GM12878 (cell line): ENCODE results near the gene SERPINB13. TPM values are rescaled to one million over a fixed set of nuclear protein-coding genes. Genes with fewer than 3 reads are reported as not detected.
A peak's percentile ranks its signal among the peaks of the same experiment; 100 is the strongest.

Source experiments
- ATAC-seq: fragments of 200-7000 bp; cut with Tn5 transposase; 3 replicates; pipeline ENCODE4 v1.9.1; 2020; ENCODE audit warnings: mild to moderate bottlenecking, moderate library complexity
- BruUV-seq: library from RNA; stranded (reverse); fragments of 400-500 nt; replicated peaks from 2 replicates; lab custom pipeline; 2021; lab: Mats Ljungman, UMichigan
- CTCF ChIA-PET: fragments of 300-600 bp; sonication (Branson Sonifier 250); formaldehyde crosslinking; extraction: SDS; loops from one replicate; lab custom pipeline; 2021; ENCODE audit warnings: inconsistent platforms; lab: Yijun Ruan, JAX
- POLR2A ChIA-PET: fragments of 350-600 bp; formaldehyde crosslinking; extraction: SDS; loops from one replicate; lab custom pipeline; 2021; ENCODE audit warnings: inconsistent platforms; lab: Charles Lee
- RAD21 ChIA-PET: fragments of 300-600 bp; sonication (Branson Sonifier 250); formaldehyde crosslinking; loops from one replicate; lab custom pipeline; 2023; ENCODE audit warnings: antibody characterized with exemption; ENCODE audit not compliant: unreplicated experiment; lab: Charles Lee
- SMC1A ChIA-PET: fragments of 300-600 bp; sonication (Branson Sonifier 250); formaldehyde crosslinking; loops from one replicate; lab custom pipeline; 2023; ENCODE audit not compliant: unreplicated experiment, uncharacterized antibody; lab: Charles Lee
- DNase-seq: peaks from one replicate; pipeline ENCODE4 v3.0.0-alpha.2; 2011; ENCODE audit warnings: low read depth, low spot score
- FAIRE-seq: peaks from 3 replicates; lab custom pipeline; 2011; peaks lifted over from hg19 to GRCh38; lab: Jason Lieb, UNC
- H2AFZ ChIP-seq: 2 replicates; pipeline ENCODE4 v1.6.0; 2011; ENCODE audit warnings: low read depth, low read length, control low read depth; ENCODE audit not compliant: control insufficient read depth
- H3K27ac ChIP-seq: 2 replicates; pipeline ENCODE4 v1.5.1; 2011; ENCODE audit warnings: control low read depth; ENCODE audit not compliant: control insufficient read depth, insufficient read depth
- H3K27me3 ChIP-seq, 2 experiments: replicated peaks in 1 of 2; 2 replicates each; pipeline versions ENCODE4 v1.6.0 to v1.6.1; 2011; ENCODE audit warnings: low read length in 1 of 2; ENCODE audit not compliant: control insufficient read depth in 2 of 2, insufficient read depth in 2 of 2
- H3K36me3 ChIP-seq, 2 experiments: 2 replicates each; pipeline ENCODE4 v1.5.1; 2011; ENCODE audit warnings: low read length in 1 of 2; ENCODE audit not compliant: control insufficient read depth in 2 of 2, insufficient read depth in 2 of 2
- H3K4me1 ChIP-seq: 2 replicates; pipeline ENCODE4 v1.6.1; 2011; ENCODE audit warnings: mild to moderate bottlenecking, low read length, moderate library complexity, mixed read lengths; ENCODE audit not compliant: control insufficient read depth, insufficient read depth
- H3K4me2 ChIP-seq: 2 replicates; pipeline ENCODE4 v1.6.0; 2011; ENCODE audit warnings: control low read depth; ENCODE audit not compliant: control insufficient read depth, insufficient read depth
- H3K4me3 ChIP-seq: fragments of 200-600 bp; sonication (generic); 2 replicates; pipeline ENCODE4 v1.5.1; 2016
- H3K79me2 ChIP-seq: 2 replicates; pipeline ENCODE4 v1.6.0; 2011; ENCODE audit warnings: low read length; ENCODE audit not compliant: control insufficient read depth, insufficient read depth
- H3K9ac ChIP-seq: 2 replicates; pipeline ENCODE4 v1.8.0; 2011; ENCODE audit warnings: low read length, control low read depth, mixed read lengths; ENCODE audit not compliant: control insufficient read depth, insufficient read depth
- H3K9me3 ChIP-seq: replicated peaks from 3 replicates; pipeline ENCODE4 v1.5.1; 2011; ENCODE audit warnings: mild to moderate bottlenecking, low read length; ENCODE audit not compliant: control insufficient read depth, insufficient read depth
- H4K20me1 ChIP-seq: 2 replicates; pipeline ENCODE4 v1.6.0; 2011; ENCODE audit not compliant: control insufficient read depth, insufficient read depth
- CHD4 ChIP-seq: fragments of 200-600 bp; sonication (generic); IDR thresholded peaks from 2 replicates; pipeline ENCODE4 v1.6.1; 2016; ENCODE audit warnings: mild to moderate bottlenecking
- RAD21 ChIP-seq: IDR thresholded peaks from 2 replicates; pipeline ENCODE4 v1.6.1; 2011; ENCODE audit warnings: mild to moderate bottlenecking, low read depth, low read length, moderate library complexity; ENCODE audit not compliant: insufficient read depth
- SMC3 ChIP-seq: IDR thresholded peaks from 2 replicates; pipeline ENCODE4 v1.6.1; 2011; ENCODE audit warnings: low read length, improper control_type of control experiment, borderline replicate concordance
- YY1 ChIP-seq: IDR thresholded peaks from 2 replicates; pipeline ENCODE4 v1.6.1; 2011; ENCODE audit warnings: low read depth, mild to moderate bottlenecking, low read length
- WGBS: methylation state at CpG from one replicate; pipeline ENCODE4 v1.1.6; 2016; ENCODE audit warnings: low lambda C conversion rate; ENCODE audit not compliant: insufficient replicate concordance, insufficient coverage; ENCODE audit errors: missing lambda C conversion rate; 5-methylcytosine and 5-hydroxymethylcytosine counted together
- in situ Hi-C: fragments of 300-500 bp; cut with MboI; formaldehyde crosslinking; loops from 9 replicates; pipeline ENCODE4 v1.14.3; 2018; ENCODE audit warnings: mixed read lengths
- intact Hi-C: fragments of 100-400 bp; cut with micrococcal nuclease; formaldehyde crosslinking; loops from one replicate; pipeline ENCODE4 v1.14.2; 2022; ENCODE audit not compliant: unreplicated experiment
- polyA plus RNA-seq, 11 experiments: library from polyadenylated mRNA; depleted of rRNA in 4 of 11; unstranded in 6 of 11; stranded (reverse) in 5 of 11; fragments of >200 nt; fragmentation: Nextera tagmentation in 4 of 11; fragmentation: Illumina TruSeq in 1 of 11; extraction: Ambion mirVana in 4 of 11; extraction: Trizol in 1 of 11; gene quantifications; 1 replicate in 1 of 11; 2 replicates in 10 of 11; pipeline versions ENCODE4 v1.2.1 to v1.2.3, GENCODE V29; 2011 to 2016; ENCODE audit warnings: inconsistent platforms in 2 of 11, missing spikeins in 2 of 11, low read depth in 1 of 11
- total RNA-seq, 4 experiments: library from RNA; depleted of rRNA in 3 of 4; stranded (reverse); fragments of >200 nt in 3 of 4; fragmentation: Illumina TruSeq in 1 of 4; extraction: Trizol in 1 of 4; gene quantifications; 2 replicates each; pipeline versions ENCODE4 v1.2.1 to v1.2.3, GENCODE V29; 2013 to 2021
- TF ChIP-seq, protein P1 (sequence below), 3 experiments: IDR thresholded peaks in 2 of 3; conservative IDR thresholded peaks in 1 of 3; 2 replicates each; pipeline ENCODE4 v1.5.1; 2011; ENCODE audit warnings: low read depth in 3 of 3, low read length in 3 of 3, mild to moderate bottlenecking in 3 of 3, control low read depth in 2 of 3, moderate library complexity in 2 of 3, inconsistent platforms in 1 of 3, mixed read lengths in 1 of 3; ENCODE audit not compliant: control insufficient read depth in 2 of 3, insufficient read depth in 1 of 3; ENCODE audit errors: extremely low read depth in 1 of 3

SERPINB13 gene
- total and polyA plus RNA-seq, 10 of the 15 experiments (the other 5 are each of a cell fraction or from before 2014, with no cell fraction given): not detected

DNA sequence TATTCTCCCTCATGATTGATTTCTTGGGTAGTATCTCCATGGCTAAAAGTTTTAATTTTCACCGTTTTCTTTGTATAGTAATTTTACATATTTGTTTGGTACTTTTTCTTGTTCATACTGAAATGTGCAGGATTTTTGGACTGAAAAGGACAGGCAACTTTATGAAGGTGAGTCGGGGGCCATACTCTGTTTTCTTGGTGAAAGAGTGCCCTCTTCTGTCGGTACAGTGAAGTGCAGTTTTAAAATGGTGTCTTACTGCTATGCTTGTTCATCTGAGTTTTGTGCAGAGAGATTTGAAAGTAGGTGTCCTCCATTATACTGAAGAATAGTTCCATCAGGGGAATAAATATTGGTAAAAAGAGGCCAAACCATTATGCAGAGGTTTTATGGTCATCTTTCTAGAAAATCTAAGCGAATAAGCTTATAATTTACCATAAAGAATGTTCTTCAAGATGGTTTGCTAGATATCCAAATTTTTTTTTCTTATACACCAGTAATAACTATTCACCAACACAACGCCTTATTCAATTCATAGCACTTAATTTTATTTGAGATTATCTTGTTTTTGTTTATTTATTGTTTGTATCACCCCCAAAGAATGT is 8.7 kb upstream of the SERPINB13 start:
- no peak overlapping the region for H2AFZ ChIP-seq
- no peaks in the 10 kb centered on the region for H3K79me2 ChIP-seq
- H3K4me2 ChIP-seq: no peak overlapping the region
- SMC1A ChIA-PET: interaction anchor here (0.7 to 6.1 kb wide), 17 partner anchors 9 to 359 kb away, joined by 3 to 130 read pairs (median 4); partner anchors contain the start of genes SERPINB12 and SERPINB13
- H3K4me1 ChIP-seq: no peaks in the 10 kb centered on the region
- H3K4me3 ChIP-seq: no peak overlapping the region
- peak; percentile 77 for ATAC-seq
- H3K27me3 ChIP-seq: no peaks in the 10 kb centered on the region
- H3K9ac ChIP-seq: no peak overlapping the region
- H3K27ac ChIP-seq: no peak overlapping the region
- H4K20me1 ChIP-seq: no peaks in the 10 kb centered on the region
- peak; percentile 93 for FAIRE-seq
- no peak for DNase-seq
- CTCF ChIA-PET: interaction anchor here (0.6 to 8.7 kb wide), 30 partner anchors 11 to 503 kb away, joined by 3 to 237 read pairs (median 4); no protein-coding TSS in a partner anchor
- intact Hi-C loops: loop anchor here (1.0 to 5.0 kb wide), 2 partner anchors 60 to 269 kb away; no protein-coding TSS in a partner anchor
- RAD21 ChIA-PET: interaction anchor here (0.8 to 8.8 kb wide), 10 partner anchors 13 to 265 kb away, joined by 3 to 149 read pairs (median 5); no protein-coding TSS in a partner anchor
- WGBS: 1% methylated on average over 5 of the region's 5 CpGs
- no peak for TF ChIP-seq CHD4
- TF ChIP-seq SMC3: peak; percentile 77; the same call in 1 of the 2 replicates
- TF ChIP-seq, protein P1, sequence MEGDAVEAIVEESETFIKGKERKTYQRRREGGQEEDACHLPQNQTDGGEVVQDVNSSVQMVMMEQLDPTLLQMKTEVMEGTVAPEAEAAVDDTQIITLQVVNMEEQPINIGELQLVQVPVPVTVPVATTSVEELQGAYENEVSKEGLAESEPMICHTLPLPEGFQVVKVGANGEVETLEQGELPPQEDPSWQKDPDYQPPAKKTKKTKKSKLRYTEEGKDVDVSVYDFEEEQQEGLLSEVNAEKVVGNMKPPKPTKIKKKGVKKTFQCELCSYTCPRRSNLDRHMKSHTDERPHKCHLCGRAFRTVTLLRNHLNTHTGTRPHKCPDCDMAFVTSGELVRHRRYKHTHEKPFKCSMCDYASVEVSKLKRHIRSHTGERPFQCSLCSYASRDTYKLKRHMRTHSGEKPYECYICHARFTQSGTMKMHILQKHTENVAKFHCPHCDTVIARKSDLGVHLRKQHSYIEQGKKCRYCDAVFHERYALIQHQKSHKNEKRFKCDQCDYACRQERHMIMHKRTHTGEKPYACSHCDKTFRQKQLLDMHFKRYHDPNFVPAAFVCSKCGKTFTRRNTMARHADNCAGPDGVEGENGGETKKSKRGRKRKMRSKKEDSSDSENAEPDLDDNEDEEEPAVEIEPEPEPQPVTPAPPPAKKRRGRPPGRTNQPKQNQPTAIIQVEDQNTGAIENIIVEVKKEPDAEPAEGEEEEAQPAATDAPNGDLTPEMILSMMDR (IDR thresholded peaks at IDR 0.05 in 2 of 3, conservative IDR thresholded peaks at IDR 0.05 in 1 of 3; ENCODE audit: control insufficient read depth in 2 of 3, extremely low read depth in 1 of 3, insufficient read depth in 1 of 3, low read depth in 3 of 3, low read length in 3 of 3): peak; percentile 64 to 76 (median 74)
- peak; percentile 90 for TF ChIP-seq RAD21
- TF ChIP-seq YY1: peak; percentile 78
- in situ Hi-C loops: no loop called here
- H3K36me3 ChIP-seq: no peaks in the 10 kb centered on the region
- POLR2A ChIA-PET: no interaction called here
- BruUV-seq: no TSS peak
- H3K9me3 ChIP-seq: no peaks in the 10 kb centered on the region
